ENCODE results near the gene PPP2R2C.

PPP2R2C gene

GRCh38 chr4:6469144-6469543 is 3.3 kb downstream of the PPP2R2C start:
- H3K4me1 Mint-ChIP-seq (ENCODE audit: low read depth) = no peaks in the 10 kb centered on the region
- no peak overlapping the region for H3K4me3 Mint-ChIP-seq
- H3K27me3 Mint-ChIP-seq = peaks cover 61% of the 10 kb centered on the region
- intact Hi-C loops (cut with micrococcal nuclease) = no loop called here
- H3K27ac Mint-ChIP-seq = no peak overlapping the region
- H3K36me3 Mint-ChIP-seq (ENCODE audit: low read depth) = no peaks in the 10 kb centered on the region
- H3K9me3 Mint-ChIP-seq = no peaks in the 10 kb centered on the region

- Mint-ChIP-seq H3K27ac (no peak overlapping the region), H3K27me3 (peaks cover 53% of the 10 kb centered on the region), H3K36me3 (ENCODE audit: low read depth) (no peaks in the 10 kb centered on the region), H3K4me3 (no peak overlapping the region), H3K9me3 (no peaks in the 10 kb centered on the region), H3K4me1 (ENCODE audit: low read depth) (no peaks in the 10 kb centered on the region)
- intact Hi-C loops (cut with micrococcal nuclease) = no loop called here
These were observed 4.0 kb downstream of the PPP2R2C start for GRCh38 chr4:6468376-6468775.

- H3K27ac Mint-ChIP-seq = no peak overlapping the region
- intact Hi-C loops (cut with micrococcal nuclease) = no loop called here
- peaks cover 46% of the 10 kb centered on the region for H3K27me3 Mint-ChIP-seq
- no peak overlapping the region for H3K4me3 Mint-ChIP-seq
- no peaks in the 10 kb centered on the region for H3K9me3 Mint-ChIP-seq
- no peaks in the 10 kb centered on the region for H3K4me1 Mint-ChIP-seq (ENCODE audit: low read depth)
- H3K36me3 Mint-ChIP-seq (ENCODE audit: low read depth) = no peaks in the 10 kb centered on the region
These were observed 4.8 kb downstream of the PPP2R2C start for GRCh38 chr4:6467600-6467999.

- H3K4me1 Mint-ChIP-seq (ENCODE audit: low read depth) = no peaks in the 10 kb centered on the region
- H3K4me3 Mint-ChIP-seq = no peak overlapping the region
- H3K27ac Mint-ChIP-seq = no peak overlapping the region
- H3K36me3 Mint-ChIP-seq (ENCODE audit: low read depth) = no peaks in the 10 kb centered on the region
- H3K9me3 Mint-ChIP-seq = no peaks in the 10 kb centered on the region
- intact Hi-C loops (cut with micrococcal nuclease) = no loop called here
- peaks cover 45% of the 10 kb centered on the region for H3K27me3 Mint-ChIP-seq
These were observed 5.5 kb downstream of the PPP2R2C start for GRCh38 chr4:6466756-6467381.

GRCh38 chr4:6465955-6466354 is 6.5 kb downstream of the PPP2R2C start:
- Mint-ChIP-seq H3K36me3 (ENCODE audit: low read depth) (no peaks in the 10 kb centered on the region), H3K4me3 (no peak overlapping the region), H3K4me1 (ENCODE audit: low read depth) (no peaks in the 10 kb centered on the region), H3K27me3 (peaks cover 38% of the 10 kb centered on the region), H3K27ac (no peak overlapping the region), H3K9me3 (no peaks in the 10 kb centered on the region)
- intact Hi-C loops (cut with micrococcal nuclease) = no loop called here

GRCh38 chr4:6464842-6465588 is 7.4 kb downstream of the PPP2R2C start:
- peaks cover 35% of the 10 kb centered on the region for H3K27me3 Mint-ChIP-seq
- no peaks in the 10 kb centered on the region for H3K9me3 Mint-ChIP-seq
- no peaks in the 10 kb centered on the region for H3K4me1 Mint-ChIP-seq (ENCODE audit: low read depth)
- intact Hi-C loops (cut with micrococcal nuclease) = no loop called here
- H3K27ac Mint-ChIP-seq = no peak overlapping the region
- H3K4me3 Mint-ChIP-seq = no peak overlapping the region
- no peaks in the 10 kb centered on the region for H3K36me3 Mint-ChIP-seq (ENCODE audit: low read depth)

GRCh38 chr4:6463311-6464289 is 8.8 kb downstream of the PPP2R2C start:
- Mint-ChIP-seq H3K4me3 (no peak overlapping the region), H3K36me3 (ENCODE audit: low read depth) (no peaks in the 10 kb centered on the region), H3K27ac (no peak overlapping the region), H3K9me3 (peaks cover 9% of the 10 kb centered on the region), H3K27me3 (peaks cover 25% of the 10 kb centered on the region), H3K4me1 (ENCODE audit: low read depth) (no peaks in the 10 kb centered on the region)
- intact Hi-C loops (cut with micrococcal nuclease) = no loop called here

GRCh38 chr4:6461301-6462165 is 10.9 kb downstream of the PPP2R2C start:
- Mint-ChIP-seq H3K27ac (no peak overlapping the region), H3K4me1 (ENCODE audit: low read depth) (no peaks in the 10 kb centered on the region), H3K36me3 (ENCODE audit: low read depth) (no peaks in the 10 kb centered on the region), H3K9me3 (peaks cover 9% of the 10 kb centered on the region), H3K4me3 (no peak overlapping the region), H3K27me3 (peaks cover 14% of the 10 kb centered on the region)
- intact Hi-C loops (cut with micrococcal nuclease) = no loop called here

GRCh38 chr4:6460876-6461275 is 11.5 kb downstream of the PPP2R2C start:
- Mint-ChIP-seq H3K36me3 (ENCODE audit: low read depth) (no peaks in the 10 kb centered on the region), H3K4me3 (no peak overlapping the region), H3K4me1 (ENCODE audit: low read depth) (no peaks in the 10 kb centered on the region)

GRCh38 chr4:6458528-6458927 is 13.9 kb downstream of the PPP2R2C start:
- H3K36me3 Mint-ChIP-seq (ENCODE audit: low read depth) = no peaks in the 10 kb centered on the region
- intact Hi-C loops (cut with micrococcal nuclease) = no loop called here

More at GRCh38 chr4:6460876-6461275, 11.5 kb downstream of the PPP2R2C start:
- peaks cover 9% of the 10 kb centered on the region for H3K9me3 Mint-ChIP-seq
- intact Hi-C loops (cut with micrococcal nuclease) = no loop called here
- H3K27me3 Mint-ChIP-seq = peaks cover 14% of the 10 kb centered on the region
- H3K27ac Mint-ChIP-seq = no peak overlapping the region

GRCh38 chr4:6456450-6456849 is 16.0 kb downstream of the PPP2R2C start:
- Mint-ChIP-seq H3K27ac (no peak overlapping the region), H3K4me3 (no peak overlapping the region), H3K4me1 (ENCODE audit: low read depth) (no peaks in the 10 kb centered on the region), H3K36me3 (ENCODE audit: low read depth) (no peaks in the 10 kb centered on the region), H3K9me3 (peaks cover 9% of the 10 kb centered on the region), H3K27me3 (peaks cover 14% of the 10 kb centered on the region)
- intact Hi-C loops (cut with micrococcal nuclease) = no loop called here

More at GRCh38 chr4:6458528-6458927, 13.9 kb downstream of the PPP2R2C start:
- Mint-ChIP-seq H3K27ac (no peak overlapping the region), H3K9me3 (peaks cover 9% of the 10 kb centered on the region), H3K4me1 (ENCODE audit: low read depth) (no peaks in the 10 kb centered on the region), H3K27me3 (peaks cover 16% of the 10 kb centered on the region), H3K4me3 (no peak overlapping the region)

GRCh38 chr4:6454112-6454910 is 18.1 kb downstream of the PPP2R2C start:
- H3K27me3 Mint-ChIP-seq = peaks cover 9% of the 10 kb centered on the region
- intact Hi-C loops (cut with micrococcal nuclease) = no loop called here
- no peak overlapping the region for H3K4me3 Mint-ChIP-seq
- peaks cover 7% of the 10 kb centered on the region for H3K9me3 Mint-ChIP-seq
- no peaks in the 10 kb centered on the region for H3K36me3 Mint-ChIP-seq (ENCODE audit: low read depth)
- H3K4me1 Mint-ChIP-seq (ENCODE audit: low read depth) = no peaks in the 10 kb centered on the region
- H3K27ac Mint-ChIP-seq = no peak overlapping the region

GRCh38 chr4:6453688-6453990 is 18.8 kb downstream of the PPP2R2C start:
- Mint-ChIP-seq H3K4me3 (no peak overlapping the region), H3K27me3 (peaks cover 8% of the 10 kb centered on the region), H3K36me3 (ENCODE audit: low read depth) (no peaks in the 10 kb centered on the region), H3K4me1 (ENCODE audit: low read depth) (no peaks in the 10 kb centered on the region), H3K9me3 (peaks cover under 1% of the 10 kb centered on the region), H3K27ac (no peak overlapping the region)
- intact Hi-C loops (cut with micrococcal nuclease) = no loop called here

Measured in dendritic cell treated with granulocyte-macrophage colony-stimulating factor and Interleukin-4, amounts not matched to agents 40 ng/mL and 50 ng/mL, for 4 days (primary cell).